ENCODE data around the gene CNTN1. TPM values are rescaled to one million over a fixed set of nuclear protein-coding genes. Genes with fewer than 3 reads are reported as not detected.
A peak's percentile ranks its signal among the peaks of the same experiment; 100 is the strongest.
"Not testable (repeated sequence)": the region's sequence is repeated elsewhere in the genome, so short reads cannot be mapped to it uniquely, and the experiment has no call there.

The CNTN1 gene
- polyA plus RNA-seq, 1 donor: 35.7 TPM

- peak; percentile 3 for DNase-seq
Measured at GRCh38 chr12:40697566-40698259, 5.5 kb downstream of the CNTN1 start.

DNA sequence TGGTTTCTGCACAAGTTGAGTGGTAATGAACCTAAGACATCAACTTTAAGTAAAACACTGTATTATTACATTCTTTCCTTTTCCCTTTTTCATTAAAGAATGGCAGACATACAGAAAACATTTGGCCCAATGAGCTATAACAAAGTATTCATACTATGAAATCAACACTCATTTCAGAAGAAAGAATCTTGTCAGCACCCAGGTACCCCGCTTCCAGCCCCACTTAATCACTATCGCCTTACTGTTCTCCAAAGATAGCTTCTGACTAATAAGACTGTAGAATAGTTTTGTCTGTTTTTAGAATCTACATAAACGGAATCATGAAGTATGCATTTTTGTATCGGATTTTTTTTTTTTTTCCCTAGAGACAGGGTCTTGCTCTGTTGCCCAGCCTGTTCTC is 9.5 kb downstream of the CNTN1 start:
- DNase-seq: no peak

GRCh38 chr12:40711121-40711520 is 18.9 kb downstream of the CNTN1 start:
- DNase-seq: no peak

DNA sequence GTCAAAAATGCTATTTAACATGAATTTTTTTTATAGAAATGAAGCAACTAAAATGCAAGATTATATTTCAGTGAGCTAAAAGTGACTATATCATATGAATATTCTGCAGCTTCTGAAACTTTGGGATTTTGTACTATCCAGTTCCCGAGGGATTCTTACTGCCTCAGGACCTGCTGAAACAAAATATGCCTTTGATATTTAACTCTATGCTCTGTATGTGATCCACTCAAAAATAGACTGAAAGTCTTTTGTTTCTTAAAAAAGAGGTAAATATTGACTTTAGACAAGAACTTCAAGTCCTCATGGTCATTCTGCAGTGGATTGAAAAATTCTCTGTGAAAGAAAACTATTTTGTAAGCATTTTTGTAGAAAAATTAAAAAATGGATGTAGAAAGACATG is 22.4 kb downstream of the CNTN1 start:
- DNase-seq: no peak

DNA sequence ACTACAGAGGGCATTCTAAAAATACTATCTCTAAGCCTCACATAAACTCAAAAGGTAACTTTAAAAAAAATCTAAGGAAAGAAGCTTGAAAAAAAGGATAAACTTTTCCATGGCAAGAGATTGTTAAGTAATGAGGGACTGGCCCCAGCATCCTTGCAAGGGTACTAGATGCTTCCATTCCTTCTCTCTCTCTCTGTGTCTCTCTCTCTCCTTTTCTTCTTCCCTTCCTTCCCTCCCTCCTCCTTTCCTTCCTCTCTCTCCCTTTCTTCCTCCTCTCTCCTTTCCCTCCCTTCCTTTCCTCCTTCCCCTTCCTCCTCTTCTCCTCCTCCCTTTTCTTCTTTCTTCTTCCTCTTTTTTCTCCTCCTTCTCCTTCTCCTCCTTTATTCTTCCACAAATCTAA is 23.8 kb downstream of the CNTN1 start:
- no peak for DNase-seq

GRCh38 chr12:40717576-40717975 is 25.3 kb downstream of the CNTN1 start:
- no peak for DNase-seq

GRCh38 chr12:40718878-40719372 is 26.7 kb downstream of the CNTN1 start:
- no peak for DNase-seq

GRCh38 chr12:40723001-40723400 is 30.8 kb downstream of the CNTN1 start:
- DNase-seq: no peak

- no peak for DNase-seq
Measured at GRCh38 chr12:40726366-40726765, 34.1 kb downstream of the CNTN1 start.

DNA sequence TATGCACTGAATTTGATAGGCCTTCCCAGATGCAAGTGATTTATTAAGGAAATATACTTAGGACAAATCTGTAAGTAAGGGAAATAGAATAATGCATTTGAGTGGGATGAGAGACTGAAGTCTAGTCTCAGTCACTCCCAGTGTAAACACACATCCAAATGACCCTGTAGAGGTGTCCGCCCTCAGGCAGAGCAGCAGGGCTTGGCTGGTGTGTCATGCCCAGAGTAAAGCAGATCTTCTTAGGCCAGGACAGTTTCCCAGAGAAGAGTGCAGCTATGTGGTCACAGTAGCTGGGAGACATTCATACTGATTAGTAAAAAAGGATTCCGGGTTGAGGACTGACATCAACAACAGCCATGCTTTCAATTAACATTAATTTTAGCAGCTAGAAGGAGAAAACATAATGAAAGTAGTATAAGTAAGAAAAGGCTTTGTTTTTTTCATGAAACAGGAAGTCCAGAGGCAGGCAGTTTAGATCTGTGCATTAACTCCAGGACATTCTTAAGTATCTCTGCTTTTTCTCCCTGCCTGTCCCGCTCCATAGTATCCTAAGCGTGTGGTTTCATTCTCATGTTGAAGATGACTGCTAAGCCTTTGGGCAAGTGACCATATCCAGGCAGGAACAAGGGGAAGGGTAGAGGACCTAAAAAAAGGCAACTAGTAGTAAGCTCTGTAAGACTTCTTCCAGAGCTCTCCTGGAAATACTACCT is 35.7 kb downstream of the CNTN1 start:
- DNase-seq: no peak

GRCh38 chr12:40730281-40730680 is 38.0 kb downstream of the CNTN1 start:
- DNase-seq: no peak

- DNase-seq: no peak
Measured at GRCh38 chr12:40733871-40734270, 41.6 kb downstream of the CNTN1 start.

GRCh38 chr12:40734276-40734675 is 42.0 kb downstream of the CNTN1 start:
- no peak for DNase-seq

DNA sequence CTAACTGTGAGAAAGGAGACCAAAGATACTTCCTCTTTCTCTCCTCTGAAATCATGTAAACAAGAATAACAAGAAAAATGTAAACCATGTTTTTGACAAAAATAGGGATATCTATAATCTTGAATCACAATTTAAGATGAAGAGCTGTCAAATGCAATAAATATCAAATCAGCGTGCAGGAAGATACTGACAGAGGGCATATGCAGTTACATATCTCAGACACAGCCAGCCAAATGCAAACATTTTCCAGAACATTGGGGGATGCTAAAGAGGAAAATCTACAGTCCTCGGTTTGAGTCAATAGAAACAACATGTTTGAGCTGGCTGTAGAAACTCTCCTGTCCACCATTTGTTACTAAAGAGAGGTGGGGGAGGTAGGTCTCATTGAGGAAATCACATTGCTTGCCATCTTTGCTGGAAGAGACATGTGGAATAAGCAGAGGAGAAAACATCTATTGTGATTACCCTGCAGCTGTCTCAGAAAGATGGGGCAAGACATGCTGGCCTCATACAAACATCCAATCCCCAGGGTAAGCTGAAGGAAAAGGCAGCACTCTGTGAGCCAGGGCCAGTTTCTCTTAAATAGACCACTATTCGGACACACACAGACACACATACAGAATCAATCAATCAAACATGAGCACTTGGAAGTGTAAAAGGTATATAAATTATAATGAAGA is 43.5 kb downstream of the CNTN1 start:
- no peak for DNase-seq

- DNase-seq: not testable (repeated sequence)
Measured at GRCh38 chr12:40737416-40737815, 45.2 kb downstream of the CNTN1 start.

GRCh38 chr12:40738856-40739255 is 46.6 kb downstream of the CNTN1 start:
- no peak for DNase-seq

GRCh38 chr12:40742041-40742440 is 49.8 kb downstream of the CNTN1 start:
- no peak for DNase-seq

DNA sequence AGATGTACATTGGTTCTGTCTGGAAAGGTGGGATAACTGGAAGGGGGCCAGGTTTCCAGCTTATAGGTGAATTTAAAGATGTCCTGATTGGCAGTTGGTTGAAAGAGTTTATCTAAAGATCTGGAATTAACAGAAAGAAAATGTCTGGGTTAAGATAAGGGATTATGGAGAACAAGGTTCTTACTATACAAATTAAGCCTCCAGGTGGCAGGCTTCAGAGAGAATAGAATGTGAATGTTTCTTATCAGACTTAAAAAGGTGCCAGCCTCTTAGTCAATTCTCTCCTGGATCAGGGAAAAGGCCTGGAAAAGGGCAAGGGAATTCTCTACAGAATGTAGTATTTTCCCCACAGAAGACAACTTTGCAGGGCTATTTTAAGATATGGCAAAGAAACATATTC is 53.1 kb downstream of the CNTN1 start:
- no peak for DNase-seq

DNA sequence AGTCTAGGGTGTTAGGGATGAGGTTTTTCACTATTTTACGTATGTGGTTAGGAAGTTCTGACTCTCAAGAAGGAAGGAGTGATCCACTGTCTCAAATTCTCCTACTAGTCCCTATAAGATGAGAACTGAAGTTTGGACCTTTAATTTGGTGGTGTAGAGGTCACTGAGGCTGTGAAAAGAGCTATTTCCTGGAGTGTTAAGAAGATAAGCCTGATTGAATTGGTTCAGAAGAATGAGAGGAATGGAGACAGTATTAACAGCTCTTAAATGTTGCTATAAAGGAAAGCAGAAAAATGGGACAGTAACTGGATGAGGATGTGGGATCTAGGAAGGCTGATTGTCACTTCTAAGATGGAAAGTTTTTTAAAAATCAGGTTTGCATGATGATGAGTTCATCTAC is 57.6 kb downstream of the CNTN1 start:
- no peak for DNase-seq

DNA sequence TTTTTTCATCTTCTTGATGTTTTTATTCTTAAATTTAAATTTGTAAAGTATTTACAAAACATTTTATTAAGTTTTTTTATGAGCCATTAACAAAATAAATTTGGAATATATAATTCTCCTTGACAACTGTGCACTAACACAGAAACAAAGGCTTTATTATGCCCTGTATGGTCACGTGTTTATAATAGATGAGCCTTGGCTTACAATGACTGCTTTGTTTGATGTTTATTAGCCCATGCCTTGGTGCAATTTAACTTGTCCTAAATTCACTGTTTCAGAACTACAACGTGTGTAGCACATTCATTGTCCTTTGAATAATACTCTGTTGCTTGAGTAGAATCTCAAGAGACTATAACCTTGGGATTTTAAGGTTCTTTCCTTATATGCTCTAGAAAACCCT is 59.8 kb downstream of the CNTN1 start:
- DNase-seq: no peak

- DNase-seq: no peak
Measured at GRCh38 chr12:40760821-40761220, 68.6 kb downstream of the CNTN1 start.

DNA sequence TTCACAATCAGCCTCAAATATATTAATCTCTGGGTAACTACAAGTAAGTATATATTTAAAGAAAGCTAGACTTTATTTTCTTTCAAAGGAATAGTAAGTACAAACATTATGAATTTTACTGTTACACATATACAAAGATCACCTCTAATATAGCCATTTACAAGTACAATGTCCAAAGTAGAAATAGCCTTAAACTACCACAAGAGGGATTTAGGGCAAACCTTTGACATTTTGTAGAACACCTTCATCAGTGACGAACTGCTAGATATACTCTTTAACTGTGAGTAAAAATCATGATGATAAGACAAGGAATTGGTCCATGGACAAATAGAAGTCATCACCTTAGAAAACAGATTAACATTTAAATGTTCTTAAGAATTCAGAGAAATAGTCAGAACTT is 69.8 kb downstream of the CNTN1 start:
- no peak for DNase-seq

Measured in left kidney (tissue), 2 donors.